ENCODE results near the gene SMIM12.

The SMIM12 gene

GRCh38 chr1:34863501-34863900, 4.0 kb upstream of the SMIM12 start:
- peaks cover 10% of the 10 kb centered on the region for H3K79me2 ChIP-seq (ENCODE audit: insufficient read depth, low read length)
- no peaks in the 10 kb centered on the region for H3F3A ChIP-seq (ENCODE audit: insufficient read depth, low read length)
- no peak overlapping the region for H3K9ac ChIP-seq (ENCODE audit: low read length)
- H3K4me3 ChIP-seq (ENCODE audit: low read depth, low read length, poor library complexity, severe bottlenecking) = no peak overlapping the region
- no peaks in the 10 kb centered on the region for H3K9me2 ChIP-seq (ENCODE audit: low read depth, low read length)
- no peaks in the 10 kb centered on the region for H4K20me1 ChIP-seq (ENCODE audit: insufficient read depth, low read length)
- H3K4me1 ChIP-seq (ENCODE audit: insufficient read depth, low read length, severe bottlenecking) = peaks cover 22% of the 10 kb centered on the region
- TF ChIP-seq CTCF (IDR thresholded peaks at IDR 0.05; ENCODE audit: low read length) = no peak
- no peak for TF ChIP-seq EZH2 (IDR thresholded peaks at IDR 0.05; ENCODE audit: borderline replicate concordance, low read length)
- no peaks in the 10 kb centered on the region for H3K9me3 ChIP-seq (ENCODE audit: low read length)
- H3K36me3 ChIP-seq (ENCODE audit: insufficient read depth, low read length) = no peaks in the 10 kb centered on the region
- H3K27ac ChIP-seq (ENCODE audit: low read depth, low read length, poor library complexity, severe bottlenecking) = no peak overlapping the region
- H3K4me2 ChIP-seq (ENCODE audit: low read length) = no peak overlapping the region
- no peaks in the 10 kb centered on the region for H3K27me3 ChIP-seq (ENCODE audit: insufficient read depth, low read length)
- no peak overlapping the region for H2AFZ ChIP-seq (ENCODE audit: low read length)

- H3K4me2 ChIP-seq (ENCODE audit: low read length) = peak overlapping the region; percentile 92
- H3K79me2 ChIP-seq (ENCODE audit: insufficient read depth, low read length) = peaks cover 17% of the 10 kb centered on the region
- peak overlapping the region; percentile 81 for H3K4me3 ChIP-seq (ENCODE audit: low read depth, low read length, poor library complexity, severe bottlenecking)
- peaks cover 23% of the 10 kb centered on the region for H3K4me1 ChIP-seq (ENCODE audit: insufficient read depth, low read length, severe bottlenecking)
- no peaks in the 10 kb centered on the region for H3F3A ChIP-seq (ENCODE audit: insufficient read depth, low read length)
- H3K9me2 ChIP-seq (ENCODE audit: low read depth, low read length) = no peaks in the 10 kb centered on the region
- no peak overlapping the region for H2AFZ ChIP-seq (ENCODE audit: low read length)
- no peaks in the 10 kb centered on the region for H3K9me3 ChIP-seq (ENCODE audit: low read length)
- H3K27ac ChIP-seq (ENCODE audit: low read depth, low read length, poor library complexity, severe bottlenecking) = no peak overlapping the region
- H3K9ac ChIP-seq (ENCODE audit: low read length) = peak overlapping the region; percentile 84
- H3K27me3 ChIP-seq (ENCODE audit: insufficient read depth, low read length) = no peaks in the 10 kb centered on the region
- peaks cover 19% of the 10 kb centered on the region for H3K36me3 ChIP-seq (ENCODE audit: insufficient read depth, low read length)
- TF ChIP-seq EZH2 (IDR thresholded peaks at IDR 0.05; ENCODE audit: borderline replicate concordance, low read length) = no peak
- no peak for TF ChIP-seq CTCF (IDR thresholded peaks at IDR 0.05; ENCODE audit: low read length)
- no peaks in the 10 kb centered on the region for H4K20me1 ChIP-seq (ENCODE audit: insufficient read depth, low read length)
These were observed 576 bp downstream of the SMIM12 start for GRCh38 chr1:34858901-34859445.

GRCh38 chr1:34856697-34857096, 2.9 kb downstream of the SMIM12 start:
- Histone ChIP-seq H3F3A (ENCODE audit: insufficient read depth, low read length) (no peaks in the 10 kb centered on the region), H3K9me3 (ENCODE audit: low read length) (no peaks in the 10 kb centered on the region), H3K4me3 (ENCODE audit: low read depth, low read length, poor library complexity, severe bottlenecking) (no peak overlapping the region), H3K9me2 (ENCODE audit: low read depth, low read length) (no peaks in the 10 kb centered on the region), H3K27me3 (ENCODE audit: insufficient read depth, low read length) (no peaks in the 10 kb centered on the region), H2AFZ (ENCODE audit: low read length) (no peak overlapping the region), H3K4me2 (ENCODE audit: low read length) (no peak overlapping the region), H3K27ac (ENCODE audit: low read depth, low read length, poor library complexity, severe bottlenecking) (no peak overlapping the region), H3K9ac (ENCODE audit: low read length) (no peak overlapping the region), H3K36me3 (ENCODE audit: insufficient read depth, low read length) (peaks cover 32% of the 10 kb centered on the region), H4K20me1 (ENCODE audit: insufficient read depth, low read length) (no peaks in the 10 kb centered on the region), H3K4me1 (ENCODE audit: insufficient read depth, low read length, severe bottlenecking) (peaks cover 23% of the 10 kb centered on the region), H3K79me2 (ENCODE audit: insufficient read depth, low read length) (peaks cover 17% of the 10 kb centered on the region)
- no peak for TF ChIP-seq CTCF (IDR thresholded peaks at IDR 0.05; ENCODE audit: low read length)
- TF ChIP-seq EZH2 (IDR thresholded peaks at IDR 0.05; ENCODE audit: borderline replicate concordance, low read length) = no peak
